Non-pigmented ciliary epithelial cell (primary cell): ENCODE results near the gene CEP350.
"Not testable (repeated sequence)": the region's sequence is repeated elsewhere in the genome, so short reads cannot be mapped to it uniquely, and the experiment has no call there.

Experiments used
- DNase-seq: peaks from one replicate; pipeline ENCODE4 v3.0.0-alpha.2; 2010; ENCODE audit warnings: low read depth

CEP350 gene

DNA sequence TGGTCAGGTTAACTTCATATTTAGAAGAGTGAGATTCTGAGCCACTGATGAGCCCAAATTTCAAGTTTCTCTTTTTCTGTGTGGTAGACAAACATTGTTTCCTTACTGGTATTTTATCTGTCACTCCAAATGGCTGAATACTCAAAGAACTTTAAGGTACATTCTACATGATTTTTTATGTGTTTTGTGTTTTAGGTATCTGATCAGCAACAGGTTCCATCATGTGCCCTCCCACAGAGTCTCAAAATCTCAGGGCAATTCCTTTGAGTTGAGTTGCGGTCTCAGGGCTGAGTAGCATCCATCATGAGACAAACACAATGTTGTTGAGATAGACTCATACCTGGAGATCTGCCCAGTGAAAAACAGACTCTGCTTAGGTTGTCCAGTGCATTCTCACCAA lies 14.7 kb upstream of the CEP350 start:
- no peak for DNase-seq

- DNase-seq: no peak
Observed at GRCh38 chr1:179941454-179941853, 13.2 kb upstream of the CEP350 start.

DNA sequence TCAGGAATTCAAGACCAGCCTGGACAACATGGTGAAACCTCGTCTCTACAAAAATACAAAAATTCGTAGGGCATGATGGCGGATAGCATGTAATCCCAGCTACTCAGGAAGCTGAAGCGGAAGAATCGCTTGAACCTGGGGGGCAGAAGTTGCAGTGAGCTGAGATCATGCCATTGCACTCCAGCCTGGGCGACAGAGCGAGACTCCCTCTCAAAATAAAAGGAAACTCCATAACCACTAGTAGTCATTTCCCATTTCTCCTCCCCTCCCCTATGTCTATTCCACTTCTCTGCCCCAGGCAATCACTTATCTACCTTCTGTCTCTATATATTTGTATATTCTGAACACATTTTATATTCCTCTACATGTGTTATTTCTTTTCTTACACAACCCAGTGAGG lies 4.0 kb upstream of the CEP350 start:
- no peak for DNase-seq

GRCh38 chr1:179951383-179952144 lies 3.0 kb upstream of the CEP350 start:
- no peak for DNase-seq

GRCh38 chr1:179952186-179952585 lies 2.4 kb upstream of the CEP350 start:
- no peak for DNase-seq

GRCh38 chr1:179953974-179954492 lies 577 bp upstream of the CEP350 start:
- no peak for DNase-seq

- no peak for DNase-seq
Observed at GRCh38 chr1:179955287-179955680, 674 bp downstream of the CEP350 start.

DNA sequence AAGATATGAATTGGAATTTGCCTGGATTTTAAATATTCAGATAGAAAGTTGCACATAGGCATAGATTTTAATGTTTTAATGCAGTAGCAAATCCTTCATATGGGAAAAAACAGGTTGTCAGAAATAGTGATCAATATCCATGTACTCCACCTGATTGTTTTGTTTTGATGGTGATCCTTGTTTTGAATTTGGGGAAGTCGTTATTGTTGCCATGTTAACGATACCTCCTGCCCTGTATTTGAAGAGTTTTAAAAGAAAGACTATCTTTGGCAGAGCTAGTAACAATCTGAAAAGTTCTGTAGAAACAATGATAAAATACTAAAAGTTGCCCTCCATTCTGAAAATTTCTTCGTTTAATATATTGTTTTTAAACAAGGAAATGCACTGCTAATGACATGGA lies 1.1 kb downstream of the CEP350 start:
- DNase-seq: no peak

GRCh38 chr1:179958359-179958758 lies 3.7 kb downstream of the CEP350 start:
- DNase-seq: no peak

GRCh38 chr1:179962168-179962567 lies 7.6 kb downstream of the CEP350 start:
- DNase-seq: not testable (repeated sequence)

DNA sequence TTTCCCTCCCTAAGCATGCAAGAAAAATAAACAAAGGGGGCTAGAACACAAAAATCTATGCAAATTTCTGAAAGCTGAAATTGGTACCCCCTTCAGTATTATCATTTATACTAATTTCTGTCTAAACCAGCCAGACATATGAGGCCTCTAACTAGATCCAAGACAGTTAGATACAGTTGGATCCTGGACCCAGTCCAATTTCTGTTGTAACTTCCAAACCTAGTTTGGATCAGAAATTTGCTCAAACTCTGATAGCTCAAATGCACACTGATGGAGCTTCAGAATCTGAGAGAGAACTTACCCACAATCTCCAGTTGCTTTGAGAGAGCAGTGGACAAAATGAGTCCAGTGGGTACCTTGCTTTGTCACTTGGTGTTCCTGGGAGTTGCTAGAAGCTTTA lies 11.9 kb downstream of the CEP350 start:
- no peak for DNase-seq

GRCh38 chr1:179968284-179968993 lies 13.8 kb downstream of the CEP350 start:
- no peak for DNase-seq

GRCh38 chr1:179968994-179969919 lies 14.6 kb downstream of the CEP350 start:
- DNase-seq: no peak

DNA sequence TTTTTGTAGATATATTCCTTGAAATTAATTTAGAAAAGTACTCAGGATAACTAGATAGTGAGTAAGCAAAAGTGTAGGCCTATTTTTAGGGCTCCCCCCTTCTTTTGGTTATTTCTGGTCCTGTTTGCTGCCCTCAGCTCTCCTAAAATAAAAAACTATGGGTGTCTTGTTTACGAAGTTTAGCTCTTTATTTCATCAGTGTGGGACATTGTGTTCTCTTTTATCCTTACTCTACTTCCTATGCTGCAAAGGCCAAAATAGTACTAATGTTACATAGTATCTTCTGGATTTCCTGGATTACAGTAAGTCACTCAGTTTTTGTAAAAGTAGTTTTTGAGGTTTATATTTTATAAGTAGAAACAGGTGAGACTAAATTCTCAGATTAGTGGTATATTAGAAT lies 15.4 kb downstream of the CEP350 start:
- no peak for DNase-seq

- no peak for DNase-seq
Observed at GRCh38 chr1:179971563-179972496, 17.2 kb downstream of the CEP350 start.

DNA sequence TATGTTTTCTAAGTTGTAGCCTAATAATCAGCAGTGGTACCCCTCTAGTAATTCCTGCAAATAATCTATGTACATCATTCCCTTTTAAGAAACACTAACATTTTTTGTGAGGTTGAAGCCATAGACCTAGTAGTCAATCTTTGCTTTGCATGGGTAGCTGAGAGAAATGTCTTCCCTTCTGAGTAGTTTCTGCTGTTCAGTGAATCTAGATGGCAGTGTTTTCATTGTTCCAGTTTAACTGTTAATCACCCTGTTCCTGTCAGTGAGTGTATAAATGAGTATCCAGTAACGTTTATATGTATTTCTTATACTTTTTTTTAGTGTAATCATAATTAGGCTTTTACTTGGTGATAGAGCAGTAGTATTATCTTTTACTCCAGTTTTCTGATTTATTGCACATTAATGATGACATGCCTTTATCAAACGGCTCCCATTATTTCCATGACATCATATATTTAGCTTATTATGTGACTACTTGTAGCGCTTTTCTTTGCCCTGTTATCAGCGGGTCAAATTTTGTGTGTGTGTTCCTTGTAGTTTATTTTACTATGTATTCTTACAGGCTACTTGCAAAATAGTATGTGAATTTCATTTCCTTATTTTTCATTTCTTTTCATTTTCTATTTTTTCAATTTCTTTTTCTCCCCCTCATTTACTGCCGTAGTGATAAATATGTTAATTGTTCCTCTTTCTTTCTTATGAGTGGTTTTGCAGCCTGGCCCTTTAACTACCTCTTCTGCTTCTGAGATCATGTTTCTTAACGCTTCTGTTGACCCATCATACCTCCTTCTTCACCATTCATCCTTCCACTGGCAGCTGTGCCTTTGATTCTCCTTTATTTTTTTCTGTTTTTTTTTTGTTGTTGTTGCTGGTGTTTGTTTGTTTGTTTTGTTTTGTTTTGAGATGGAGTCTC lies 18.8 kb downstream of the CEP350 start:
- no peak for DNase-seq

- DNase-seq: no peak
Observed at GRCh38 chr1:179976970-179977651, 22.5 kb downstream of the CEP350 start.

GRCh38 chr1:179978199-179979079 lies 23.8 kb downstream of the CEP350 start:
- no peak for DNase-seq

GRCh38 chr1:179984101-179984500 lies 29.5 kb downstream of the CEP350 start:
- no peak for DNase-seq
